Measurements from ENCODE around the gene CABP7.

The CABP7 gene

DNA sequence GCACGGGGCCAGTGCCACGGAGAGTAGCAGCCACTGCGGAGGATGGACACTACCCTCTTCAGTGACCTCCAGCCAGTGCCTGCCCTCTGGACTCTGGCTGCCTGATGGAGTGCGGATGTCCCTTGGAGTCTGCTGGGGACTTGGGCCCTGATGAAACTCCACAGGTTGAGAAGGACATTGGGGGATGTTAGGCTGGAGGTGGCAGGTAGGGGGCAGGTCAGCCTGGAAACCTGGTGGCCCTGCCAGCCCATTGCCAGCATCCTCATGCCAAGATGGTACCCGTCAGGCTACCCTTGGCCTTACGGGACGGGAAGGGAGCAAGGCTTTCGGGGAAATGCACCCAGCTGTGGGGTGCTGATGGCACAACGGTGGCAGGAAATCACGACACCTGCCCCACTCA lies 4.0 kb downstream of the CABP7 start:
- TF ChIP-seq CTCF (IDR thresholded peaks at IDR 0.05; ENCODE audit: borderline replicate concordance, insufficient read depth, low read depth, low read length): no peak
- no peak overlapping the region for H3K4me3 ChIP-seq (ENCODE audit: low read depth, low read length)

- H3K4me3 ChIP-seq (ENCODE audit: low read depth, low read length): no peak overlapping the region
- no peak for TF ChIP-seq CTCF (IDR thresholded peaks at IDR 0.05; ENCODE audit: borderline replicate concordance, insufficient read depth, low read depth, low read length)
Measured at GRCh38 chr22:29724843-29725242, 5.0 kb downstream of the CABP7 start.

DNA sequence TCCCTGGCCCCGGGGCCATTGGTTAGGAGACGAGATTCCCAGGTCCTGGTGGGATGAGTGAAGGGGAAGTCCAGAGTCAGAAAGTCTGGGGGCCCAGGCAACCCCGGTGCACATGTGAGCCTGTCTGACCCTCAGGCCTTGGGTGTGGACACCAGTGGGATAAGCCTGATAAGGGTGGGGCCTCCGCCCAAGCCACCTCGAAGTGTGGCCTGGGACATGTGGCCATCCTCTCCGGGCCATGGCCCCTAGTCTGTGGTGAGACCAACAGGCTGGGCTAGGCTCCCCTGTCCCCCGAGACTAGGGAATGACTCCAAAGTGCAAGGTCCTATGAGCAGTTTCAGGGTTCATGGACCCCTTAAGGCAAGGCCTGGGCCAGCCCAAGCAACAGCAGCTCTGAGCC lies 6.3 kb downstream of the CABP7 start:
- TF ChIP-seq CTCF (IDR thresholded peaks at IDR 0.05; ENCODE audit: borderline replicate concordance, insufficient read depth, low read depth, low read length): no peak

DNA sequence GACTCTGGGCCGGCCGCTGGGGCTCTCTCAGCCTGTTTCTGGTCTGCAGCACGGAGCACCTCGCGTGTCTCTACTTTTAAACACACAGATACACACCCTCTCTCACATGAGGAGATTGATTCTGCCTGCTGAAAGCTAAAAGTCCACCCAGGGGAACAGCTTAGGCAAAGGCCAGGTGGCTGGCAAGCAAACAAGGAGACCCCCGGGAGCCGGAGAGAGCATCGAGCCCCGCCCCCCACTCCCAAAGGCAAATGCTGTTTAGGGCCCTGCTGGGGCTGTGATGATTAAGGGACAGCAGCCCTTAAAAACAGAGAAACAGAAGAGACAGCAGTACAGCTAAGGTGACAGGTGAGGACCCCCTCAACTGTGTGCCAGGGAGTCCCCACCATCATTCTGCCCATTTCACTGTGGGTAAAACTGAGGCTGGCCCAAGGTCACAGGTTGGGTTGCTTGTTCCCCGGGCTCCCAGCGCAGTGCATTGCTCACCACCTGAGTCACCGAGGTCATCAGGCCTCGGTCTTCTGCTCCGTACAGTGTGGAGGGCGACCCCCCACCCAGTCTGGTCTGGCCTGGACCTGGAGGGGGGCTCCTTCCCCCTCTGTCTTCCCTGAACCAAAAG lies 6.8 kb downstream of the CABP7 start:
- no peak overlapping the region for H3K4me3 ChIP-seq (ENCODE audit: low read depth, low read length)

More for the DNA sequence above, 6.3 kb downstream of the CABP7 start:
- no peak overlapping the region for H3K4me3 ChIP-seq (ENCODE audit: low read depth, low read length)

GRCh38 chr22:29727131-29727523 lies 7.3 kb downstream of the CABP7 start:
- TF ChIP-seq CTCF (IDR thresholded peaks at IDR 0.05; ENCODE audit: borderline replicate concordance, insufficient read depth, low read depth, low read length): peak; percentile 56
- H3K4me3 ChIP-seq (ENCODE audit: low read depth, low read length): no peak overlapping the region

More for the DNA sequence above, 6.8 kb downstream of the CABP7 start:
- no peak for TF ChIP-seq CTCF (IDR thresholded peaks at IDR 0.05; ENCODE audit: borderline replicate concordance, insufficient read depth, low read depth, low read length)

DNA sequence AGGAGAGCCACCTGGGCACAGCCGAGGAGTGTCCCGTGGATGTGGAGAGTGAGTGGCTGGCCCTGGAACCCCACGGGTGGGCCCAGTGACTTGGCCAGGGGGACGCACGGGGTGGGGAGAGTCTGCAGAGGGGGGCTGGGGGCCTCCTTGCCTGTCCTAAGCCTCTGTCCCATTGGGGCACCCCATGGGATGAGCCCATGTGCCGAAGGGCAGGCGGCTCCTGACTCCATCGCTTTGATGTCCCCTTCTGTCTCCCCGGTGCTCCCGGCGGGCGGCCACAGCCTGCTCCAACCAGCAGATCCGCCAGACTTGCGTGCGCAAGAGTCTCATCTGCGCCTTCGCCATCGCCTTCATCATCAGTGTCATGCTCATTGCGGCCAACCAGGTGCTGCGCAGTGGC lies 9.4 kb downstream of the CABP7 start:
- TF ChIP-seq CTCF (IDR thresholded peaks at IDR 0.05; ENCODE audit: borderline replicate concordance, insufficient read depth, low read depth, low read length): no peak
- no peak overlapping the region for H3K4me3 ChIP-seq (ENCODE audit: low read depth, low read length)

GRCh38 chr22:29731058-29731850 lies 11.5 kb downstream of the CABP7 start:
- TF ChIP-seq CTCF (IDR thresholded peaks at IDR 0.05; ENCODE audit: borderline replicate concordance, insufficient read depth, low read depth, low read length): no peak
- no peak overlapping the region for H3K4me3 ChIP-seq (ENCODE audit: low read depth, low read length)
